NCI-H524 (cell line): ENCODE measurements around the gene COL18A1.

Experiments used
- DNase-seq, 2 experiments: peaks; one replicate each; lab custom pipeline; 2025; lab: John Stamatoyannopoulos, UW

The COL18A1 gene

DNA sequence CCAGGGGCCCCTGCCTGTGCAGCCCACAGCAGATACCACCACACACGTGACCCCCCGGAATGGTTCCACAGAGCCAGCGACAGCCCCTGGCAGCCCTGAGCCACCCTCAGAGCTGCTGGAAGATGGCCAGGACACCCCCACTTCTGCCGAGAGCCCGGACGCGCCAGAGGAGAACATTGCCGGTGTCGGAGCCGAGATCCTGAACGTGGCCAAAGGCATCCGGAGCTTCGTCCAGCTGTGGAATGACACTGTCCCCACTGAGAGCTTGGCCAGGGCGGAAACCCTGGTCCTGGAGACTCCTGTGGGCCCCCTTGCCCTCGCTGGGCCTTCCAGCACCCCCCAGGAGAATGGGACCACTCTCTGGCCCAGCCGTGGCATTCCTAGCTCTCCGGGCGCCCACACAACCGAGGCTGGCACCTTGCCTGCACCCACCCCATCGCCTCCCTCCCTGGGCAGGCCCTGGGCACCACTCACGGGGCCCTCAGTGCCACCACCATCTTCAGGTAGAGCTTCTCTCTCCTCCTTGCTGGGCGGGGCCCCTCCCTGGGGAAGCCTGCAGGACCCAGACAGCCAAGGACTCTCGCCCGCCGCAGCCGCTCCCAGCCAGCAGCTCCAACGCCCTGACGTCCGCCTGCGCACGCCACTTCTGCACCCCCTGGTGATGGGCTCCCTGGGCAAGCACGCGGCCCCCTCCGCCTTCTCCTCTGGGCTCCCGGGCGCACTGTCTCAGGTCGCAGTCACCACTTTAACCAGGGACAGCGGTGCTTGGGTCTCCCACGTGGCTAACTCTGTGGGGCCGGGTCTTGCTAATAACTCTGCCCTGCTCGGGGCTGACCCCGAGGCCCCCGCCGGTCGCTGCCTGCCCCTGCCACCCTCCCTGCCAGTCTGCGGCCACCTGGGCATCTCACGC, 51.0 kb downstream of the COL18A1 start:
- DNase-seq: no peak

DNA sequence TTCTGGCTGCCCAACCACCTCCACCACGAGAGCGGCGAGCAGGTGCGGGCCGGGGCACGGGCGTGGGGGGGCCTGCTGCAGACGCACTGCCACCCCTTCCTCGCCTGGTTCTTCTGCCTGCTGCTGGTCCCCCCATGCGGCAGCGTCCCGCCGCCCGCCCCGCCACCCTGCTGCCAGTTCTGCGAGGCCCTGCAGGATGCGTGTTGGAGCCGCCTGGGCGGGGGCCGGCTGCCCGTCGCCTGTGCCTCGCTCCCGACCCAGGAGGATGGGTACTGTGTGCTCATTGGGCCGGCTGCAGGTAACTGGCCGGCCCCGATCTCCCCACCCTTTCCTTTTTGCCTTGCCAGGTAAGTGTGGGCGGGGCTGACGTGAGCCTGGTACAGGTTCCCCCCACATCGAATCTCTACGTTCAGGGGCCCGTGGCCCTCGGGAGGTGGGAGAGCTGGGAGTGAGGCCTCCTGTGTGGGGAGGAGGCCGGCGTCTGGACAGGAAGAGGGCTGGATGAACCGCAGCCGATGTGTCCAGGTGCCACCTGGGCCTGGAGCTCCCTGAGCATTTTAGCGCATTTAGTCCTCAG, 51.7 kb downstream of the COL18A1 start:
- no peak for DNase-seq

DNA sequence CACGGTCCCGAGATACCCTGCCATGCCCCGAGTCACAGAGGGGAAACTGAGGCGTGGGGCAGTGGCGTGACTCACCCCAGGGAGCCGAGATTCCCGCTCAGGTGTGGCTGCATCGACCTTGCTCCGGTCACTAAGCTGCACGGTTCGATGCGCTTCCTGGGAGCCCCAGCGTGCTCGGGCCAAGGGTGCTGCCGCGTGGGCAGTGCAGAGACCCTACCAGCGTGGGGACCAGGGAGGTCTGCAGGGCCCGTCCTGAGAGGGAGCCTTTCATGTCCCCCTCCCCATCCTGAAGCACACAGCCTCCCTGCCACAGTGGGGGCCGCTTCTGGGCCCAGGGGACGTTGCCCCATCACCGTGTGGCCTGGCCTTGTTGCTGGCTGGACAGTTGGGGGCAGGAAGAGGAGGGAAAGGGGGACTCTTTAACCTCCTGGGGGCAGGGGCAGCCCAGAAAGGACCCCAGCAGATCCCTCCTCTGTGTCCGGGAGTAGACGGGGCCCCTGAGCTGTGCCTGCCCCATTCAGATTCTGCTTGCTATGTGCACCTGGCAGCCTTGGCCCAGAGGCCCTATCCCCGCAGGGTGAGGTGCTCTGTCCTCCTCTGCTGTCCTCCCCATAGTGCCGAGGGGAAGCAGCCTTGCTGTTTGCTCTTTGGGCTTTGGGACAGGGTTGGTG, 52.3 kb downstream of the COL18A1 start:
- DNase-seq: no peak

DNA sequence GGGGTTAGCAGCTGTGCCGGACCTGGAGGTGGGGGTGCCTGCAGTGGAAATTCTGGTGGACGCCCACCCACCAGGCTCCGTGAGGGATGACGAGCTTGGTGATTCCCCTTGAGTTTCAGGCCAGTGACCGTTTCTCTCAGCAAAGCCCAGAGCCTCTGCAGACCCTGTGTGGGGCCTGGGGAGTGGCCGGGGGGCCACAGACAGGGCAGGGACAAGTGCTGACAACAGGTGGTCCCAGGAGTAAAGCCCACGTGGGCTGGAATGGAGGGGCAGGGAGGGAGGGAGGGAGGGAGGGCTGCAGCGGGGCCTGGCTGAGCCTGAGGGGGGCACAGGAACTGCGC, 52.8 kb downstream of the COL18A1 start:
- no peak for DNase-seq

DNA sequence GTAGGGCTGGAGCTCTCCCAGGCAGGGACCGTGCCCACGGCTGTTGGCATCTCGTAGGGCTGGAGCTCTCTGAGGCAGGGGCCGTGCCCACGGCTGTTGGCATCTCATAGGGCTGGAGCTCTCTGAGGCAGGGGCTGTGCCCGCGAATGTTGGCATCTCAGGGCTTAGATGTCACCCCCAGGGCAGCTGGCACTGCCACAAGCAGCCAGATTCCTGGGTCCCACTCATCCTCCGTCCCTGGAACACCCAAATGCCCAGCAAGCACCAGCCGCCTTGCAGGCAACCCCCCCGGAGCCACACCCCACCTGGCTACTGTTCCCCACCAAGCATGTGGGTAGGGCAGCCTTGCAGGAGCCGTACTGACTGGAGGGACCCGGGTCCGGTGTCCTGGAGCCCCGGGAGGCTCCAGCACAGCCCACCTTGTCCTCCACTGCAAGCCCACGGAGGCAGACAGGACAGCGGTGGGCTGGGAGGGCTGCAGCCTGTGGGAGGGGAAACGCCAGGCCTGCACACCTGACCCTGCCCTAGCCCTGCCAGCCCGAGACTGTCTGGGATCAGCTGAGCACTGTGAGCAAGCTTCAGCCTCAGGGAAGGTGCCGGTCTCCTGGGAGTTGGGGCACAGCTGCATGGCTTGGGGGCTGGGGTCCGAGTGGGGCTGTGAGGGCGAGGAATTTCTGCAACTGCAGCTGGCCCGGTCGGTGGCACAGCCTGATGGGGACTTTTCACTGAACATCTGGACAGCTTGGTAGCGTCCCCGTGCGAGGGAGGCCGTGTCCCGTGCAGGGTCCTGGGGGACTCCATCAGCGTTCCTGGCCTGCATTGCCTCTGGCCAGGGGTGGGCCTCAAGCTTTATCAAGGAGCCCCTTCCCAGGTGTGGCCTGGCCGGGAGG, 53.6 kb downstream of the COL18A1 start:
- DNase-seq: no peak

DNA sequence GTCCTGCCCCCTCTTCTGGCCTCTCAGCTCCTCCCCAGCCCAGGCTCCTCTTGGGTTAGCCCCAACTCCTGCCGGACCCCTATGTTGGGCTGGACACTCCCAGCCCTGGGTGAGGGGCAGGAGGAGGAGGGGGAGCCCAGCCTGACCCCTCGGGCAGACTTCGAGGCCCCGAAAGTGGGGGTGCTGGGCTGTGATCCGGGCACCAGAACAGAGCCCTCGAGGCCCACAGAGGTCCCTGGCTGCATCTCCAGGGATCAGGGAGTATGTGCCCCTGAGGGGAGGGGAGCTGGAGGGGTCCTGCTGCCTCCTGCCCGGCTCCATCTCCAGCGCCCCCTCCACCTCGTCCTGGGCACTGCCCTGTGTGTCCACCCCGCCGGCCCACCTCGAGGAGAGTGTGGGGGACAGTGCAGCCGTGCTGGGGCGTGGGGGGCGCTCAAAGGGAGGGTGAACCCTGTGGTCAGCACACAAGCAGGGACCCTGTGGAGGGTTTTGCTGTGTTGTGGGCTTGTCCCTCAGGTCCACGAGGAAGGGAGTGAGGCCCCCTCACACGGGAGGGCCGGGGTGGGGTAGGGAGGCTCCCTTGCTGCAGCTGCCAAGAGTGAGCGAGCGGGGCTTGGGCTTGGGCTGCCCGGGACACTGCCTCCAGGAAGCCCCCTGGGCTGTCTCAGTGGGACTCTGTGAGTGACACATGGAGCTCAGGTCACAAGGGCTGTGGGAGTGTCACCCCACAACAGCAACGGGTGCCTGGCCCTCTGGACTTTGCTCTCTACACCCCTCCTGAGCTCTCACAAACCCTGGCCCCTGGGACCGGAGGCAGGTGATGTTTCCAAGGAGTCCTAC, 54.4 kb downstream of the COL18A1 start:
- DNase-seq: no peak

DNA sequence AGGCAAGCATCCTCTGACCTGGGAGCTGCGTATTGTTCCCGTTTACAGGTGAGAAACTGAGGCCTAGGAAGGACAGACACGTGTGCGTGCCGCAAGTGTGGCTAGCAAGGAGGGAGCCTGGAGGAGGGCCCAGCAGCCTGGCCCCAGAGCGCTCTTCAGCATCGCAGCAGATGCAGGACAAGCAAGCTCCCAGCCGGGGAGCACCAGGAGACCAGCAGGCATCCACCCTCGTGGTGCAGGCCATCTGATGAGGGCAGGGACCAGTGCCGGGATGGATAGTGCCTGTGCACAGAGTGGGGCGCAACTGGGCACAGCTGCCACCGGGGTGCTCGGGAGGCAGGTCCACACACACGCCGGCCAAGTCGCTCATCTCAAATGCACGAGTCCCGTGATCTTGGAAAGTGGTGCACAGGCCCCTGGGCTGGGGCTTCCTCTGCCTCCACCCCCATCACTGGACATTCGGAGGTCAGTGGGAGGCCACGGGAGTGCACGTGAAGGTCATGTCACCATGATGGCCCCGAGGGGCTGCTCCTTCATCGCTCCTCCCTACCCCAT, 55.1 kb downstream of the COL18A1 start:
- no peak for DNase-seq

DNA sequence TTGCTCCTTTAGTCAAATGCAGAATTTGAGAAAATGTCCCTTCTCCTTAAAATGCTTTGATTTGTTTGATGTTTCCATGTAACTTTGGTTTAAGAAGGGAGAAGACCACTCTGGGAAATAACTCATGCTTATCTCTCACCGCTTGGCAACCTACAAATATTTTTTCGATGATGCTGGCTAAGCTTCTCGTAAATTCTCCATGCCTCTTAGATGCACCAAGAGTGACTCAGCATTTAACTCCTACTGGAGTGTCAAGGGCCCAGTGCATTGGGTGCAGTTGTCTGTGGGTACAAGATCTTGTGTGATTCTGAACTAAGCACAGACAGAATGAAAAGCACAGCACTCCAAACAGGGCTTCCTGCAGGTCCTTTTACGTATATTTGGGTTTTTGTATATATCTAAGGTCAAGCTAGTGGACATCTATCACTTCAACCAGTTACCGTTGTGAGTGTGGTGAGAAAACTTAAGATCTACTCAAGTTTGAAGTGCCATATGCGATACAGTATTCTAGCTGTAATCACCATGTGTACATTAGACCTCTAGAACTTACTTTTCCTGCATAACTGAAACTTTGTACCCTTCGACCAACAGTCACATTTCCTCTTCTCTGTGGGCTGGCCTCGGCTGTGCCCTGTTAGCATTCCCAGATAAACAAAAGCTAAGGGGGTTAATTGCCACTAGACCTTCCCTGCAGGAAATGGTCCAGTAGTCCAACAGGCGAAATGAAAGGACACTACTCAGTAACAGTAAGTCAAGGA, 55.8 kb downstream of the COL18A1 start:
- DNase-seq: no peak

DNA sequence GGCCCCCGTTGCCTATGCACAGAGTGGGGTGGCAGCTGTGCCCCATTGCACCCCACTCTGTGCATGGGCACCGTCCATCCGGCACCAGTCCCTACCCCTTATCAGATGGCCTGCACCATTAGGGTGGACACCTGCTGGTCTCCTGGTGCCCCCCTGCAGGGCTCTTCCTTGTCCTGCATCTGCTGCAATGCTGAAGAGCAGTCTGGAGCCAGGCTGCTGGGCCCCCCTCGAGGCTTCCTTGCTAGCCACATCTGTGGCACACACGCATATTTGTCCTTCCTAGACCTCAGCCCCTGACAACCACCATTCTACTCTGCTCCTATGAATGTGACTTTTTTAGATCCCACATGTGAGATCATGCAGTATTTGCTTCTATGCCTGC, 56.4 kb downstream of the COL18A1 start:
- no peak for DNase-seq

DNA sequence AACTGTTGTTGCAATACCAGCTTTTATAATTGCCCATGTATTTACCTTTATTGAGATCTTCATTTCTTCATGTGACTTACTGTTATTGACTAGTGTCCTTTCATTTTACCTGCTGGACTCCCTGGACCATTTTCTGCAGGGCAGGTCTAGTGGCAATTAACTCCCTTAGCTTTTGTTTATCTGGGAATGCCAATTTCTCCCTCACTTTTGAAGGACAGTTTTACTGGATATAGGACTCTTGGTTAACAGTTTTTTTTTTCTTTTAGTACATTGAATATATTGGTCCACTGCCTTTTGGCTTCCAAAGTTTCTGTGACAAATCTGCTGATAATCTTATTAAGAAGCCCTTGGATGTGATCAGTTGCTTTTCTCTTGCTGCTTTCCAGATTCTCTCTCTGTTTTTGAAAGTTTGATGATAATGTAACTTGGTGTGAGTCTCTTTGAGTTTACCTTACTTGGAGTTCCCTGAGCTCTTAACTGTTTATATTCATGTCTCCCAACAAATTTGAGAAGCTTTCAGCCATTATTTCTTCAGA, 56.9 kb downstream of the COL18A1 start:
- no peak for DNase-seq

DNA sequence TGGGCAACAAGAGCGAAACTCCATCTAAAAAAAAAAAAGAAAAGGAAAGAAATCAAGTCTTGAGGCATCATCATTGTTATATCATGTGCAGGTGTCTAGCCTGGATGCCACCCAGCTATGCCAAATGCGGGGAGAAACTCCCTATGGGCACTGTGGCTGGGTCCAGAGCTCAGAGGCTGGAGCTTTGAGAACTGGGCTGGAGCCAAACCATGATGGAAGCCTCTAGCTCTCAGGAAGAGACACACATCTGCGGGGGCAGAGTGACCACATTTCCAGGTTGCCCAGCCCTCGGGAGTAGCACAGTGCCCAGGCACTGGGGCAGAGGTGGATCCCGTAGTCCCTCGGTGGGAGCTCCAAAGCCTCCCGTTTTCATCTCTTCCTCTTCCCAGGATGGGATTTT, 58.9 kb downstream of the COL18A1 start:
- DNase-seq: no peak

DNA sequence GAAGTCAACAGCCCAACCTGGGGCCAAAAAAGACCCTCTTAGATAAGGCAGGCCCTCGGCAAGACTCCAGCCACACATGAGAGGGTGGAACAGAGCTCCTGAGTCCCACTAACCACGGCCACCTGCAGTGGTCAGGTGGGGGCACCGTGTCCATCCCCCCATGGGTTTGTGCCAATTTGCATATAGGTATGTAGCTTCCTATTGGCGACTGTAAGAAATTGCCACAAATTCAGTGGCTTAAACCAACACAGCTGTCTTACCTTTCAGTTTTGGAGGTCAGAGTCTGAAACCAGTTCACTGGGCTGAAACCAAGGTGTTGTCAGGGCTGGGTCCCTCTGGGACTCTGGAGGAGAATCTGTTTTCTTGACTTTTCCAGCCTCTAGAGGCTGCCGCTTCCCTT, 59.3 kb downstream of the COL18A1 start:
- no peak for DNase-seq

DNA sequence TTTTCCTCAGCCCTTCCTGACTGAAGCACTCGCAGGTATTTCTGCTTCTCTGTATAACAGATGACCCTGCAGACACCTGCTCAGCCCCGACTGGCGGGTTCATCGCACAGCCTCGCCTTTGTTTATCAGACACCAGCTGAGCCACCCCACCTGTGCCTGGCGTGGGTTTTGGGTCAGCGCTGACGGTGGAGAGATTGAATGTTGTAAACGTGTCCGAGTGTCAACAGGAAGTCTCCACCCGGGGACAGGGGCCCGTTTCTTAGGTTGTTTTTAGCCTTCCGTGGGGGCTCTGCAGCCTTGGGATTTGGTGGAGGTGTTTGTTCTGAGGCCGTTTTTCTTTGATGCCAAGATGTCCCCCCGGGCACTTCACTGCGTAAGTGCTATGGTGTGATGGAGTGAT, 60.1 kb downstream of the COL18A1 start:
- no peak for DNase-seq

DNA sequence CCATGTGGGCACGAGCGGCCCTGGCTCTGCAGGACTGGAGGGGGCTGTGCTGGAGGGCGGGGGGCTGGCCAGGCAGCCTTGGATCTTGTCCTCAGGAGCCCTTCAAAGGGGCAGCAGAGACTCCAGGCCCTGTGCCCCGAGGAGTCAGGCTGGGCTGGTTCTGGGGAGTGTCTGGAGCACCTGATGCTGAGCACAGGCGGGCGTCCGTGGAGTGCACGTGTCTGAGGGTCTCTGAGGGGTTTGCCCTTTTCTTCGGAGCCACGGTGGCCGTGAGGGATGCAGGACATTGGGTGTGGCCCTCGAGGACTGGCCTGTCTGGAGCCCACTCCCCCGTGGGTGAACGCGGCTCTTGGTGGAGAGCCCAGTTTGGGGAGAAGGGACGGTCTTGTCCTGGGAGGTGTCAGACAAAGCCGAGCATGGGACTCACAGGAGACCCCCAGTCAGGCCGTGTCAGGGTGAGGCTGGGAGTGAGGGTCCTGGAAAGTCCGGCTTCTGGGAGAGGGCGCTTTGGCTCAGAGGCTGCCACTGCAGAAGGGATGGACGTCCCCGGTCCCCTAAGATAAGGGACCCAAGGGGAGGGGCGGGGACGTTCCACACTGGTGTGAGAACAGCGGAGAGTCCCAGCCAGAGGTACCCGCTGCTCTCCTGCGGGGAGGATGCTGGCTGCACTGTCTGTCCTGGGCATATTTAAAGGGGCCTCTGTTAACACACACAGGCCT, 60.8 kb downstream of the COL18A1 start:
- peak in 1 of 2 experiments; percentile 41 for DNase-seq

DNA sequence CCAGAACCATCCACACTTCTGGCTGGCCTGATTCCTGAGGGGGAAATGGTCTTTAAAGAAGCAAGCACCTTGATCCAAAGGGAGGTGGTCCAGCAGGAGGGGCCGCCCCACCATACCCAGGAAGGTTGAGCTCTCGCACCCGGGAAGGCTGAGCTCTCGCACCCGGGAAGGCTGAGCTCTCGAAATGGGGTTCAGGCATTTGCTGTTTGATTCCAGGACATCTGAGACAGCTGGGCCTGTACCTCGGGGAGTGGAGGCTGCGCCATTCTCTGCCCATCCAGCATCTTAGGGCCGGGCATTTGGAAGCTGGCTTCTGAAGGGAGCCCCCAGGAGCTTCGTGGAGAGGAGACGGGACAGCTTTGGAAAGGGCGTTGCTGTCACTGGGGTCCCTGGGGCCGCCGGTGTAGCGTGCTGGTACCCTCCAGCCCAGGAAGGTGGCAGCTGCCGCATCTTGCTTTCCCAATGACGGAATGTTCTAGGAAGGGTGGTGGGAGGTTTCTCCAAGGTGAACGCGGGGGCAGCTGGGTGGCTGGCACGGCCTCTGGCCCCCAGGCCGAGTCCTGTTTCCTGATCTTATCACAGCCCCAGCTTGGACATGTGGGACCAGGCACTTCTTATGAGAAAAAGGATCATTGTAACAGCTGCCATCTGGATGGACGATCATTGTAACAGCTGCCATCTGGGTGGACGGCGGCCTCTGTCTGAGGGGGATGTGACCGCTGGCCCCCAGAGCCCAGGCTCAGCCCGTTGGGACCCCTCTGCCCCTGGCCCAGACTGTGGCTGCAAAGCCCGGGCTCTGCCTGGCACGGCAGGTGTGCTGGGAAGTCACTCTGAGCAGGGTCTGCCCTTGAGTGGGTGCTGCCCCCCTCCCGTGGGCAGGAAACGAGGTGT, 61.6 kb downstream of the COL18A1 start:
- DNase-seq: peak; percentile 61 to 88

DNA sequence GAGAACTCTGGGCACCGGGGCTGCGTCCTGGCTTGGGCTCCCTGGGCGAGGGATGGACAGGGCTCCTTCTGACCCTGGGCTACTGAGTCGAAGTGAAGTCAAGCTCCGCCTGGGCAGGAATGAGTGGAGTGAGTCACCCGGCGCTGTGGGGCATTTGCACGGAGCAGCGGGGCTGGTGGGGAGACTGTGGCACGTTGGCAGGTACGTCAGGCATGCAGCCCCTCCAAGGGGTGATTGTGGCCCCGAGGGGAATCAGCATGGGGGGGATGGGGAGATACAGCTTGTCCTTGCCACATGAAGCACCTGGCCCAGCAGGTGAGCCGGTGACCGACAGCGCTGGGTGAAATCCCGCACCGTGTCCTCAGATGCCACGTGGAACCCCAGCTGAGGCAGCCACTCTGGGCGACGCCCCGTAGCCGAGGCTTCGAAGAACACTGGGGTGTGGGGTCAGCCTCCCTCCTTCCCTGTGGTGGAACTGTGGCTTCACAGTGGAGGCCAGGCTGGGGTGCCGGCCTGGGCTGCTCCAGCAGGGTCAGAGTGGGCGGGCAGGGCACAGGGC, 62.3 kb downstream of the COL18A1 start:
- no peak for DNase-seq

DNA sequence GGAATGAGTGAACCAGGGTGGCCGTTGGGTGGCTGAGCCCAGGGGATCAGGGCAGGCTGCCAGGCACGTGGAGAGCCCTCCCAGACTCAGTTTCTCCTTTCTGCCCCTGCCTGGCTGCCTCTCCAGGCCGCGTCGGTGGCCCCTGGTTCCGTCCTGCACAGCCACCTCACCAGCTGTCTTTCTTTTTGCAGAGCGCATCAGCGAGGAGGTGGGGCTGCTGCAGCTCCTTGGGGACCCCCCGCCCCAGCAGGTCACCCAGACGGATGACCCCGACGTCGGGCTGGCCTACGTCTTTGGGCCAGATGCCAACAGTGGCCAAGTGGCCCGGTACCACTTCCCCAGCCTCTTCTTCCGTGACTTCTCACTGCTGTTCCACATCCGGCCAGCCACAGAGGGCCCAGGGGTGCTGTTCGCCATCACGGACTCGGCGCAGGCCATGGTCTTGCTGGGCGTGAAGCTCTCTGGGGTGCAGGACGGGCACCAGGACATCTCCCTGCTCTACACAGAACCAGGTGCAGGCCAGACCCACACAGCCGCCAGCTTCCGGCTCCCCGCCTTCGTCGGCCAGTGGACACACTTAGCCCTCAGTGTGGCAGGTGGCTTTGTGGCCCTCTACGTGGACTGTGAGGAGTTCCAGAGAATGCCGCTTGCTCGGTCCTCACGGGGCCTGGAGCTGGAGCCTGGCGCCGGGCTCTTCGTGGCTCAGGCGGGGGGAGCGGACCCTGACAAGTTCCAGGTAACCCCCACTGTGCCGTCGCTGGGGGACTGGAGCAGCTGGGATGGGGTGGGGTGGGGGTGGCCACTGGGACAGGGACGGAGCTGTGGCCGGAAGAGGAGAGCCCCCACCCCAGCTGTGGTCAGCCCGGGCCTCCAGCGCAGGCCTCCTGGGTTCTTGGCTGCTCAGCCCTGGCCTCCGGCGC, 63.3 kb downstream of the COL18A1 start:
- no peak for DNase-seq
